Hematopoietic multipotent progenitor cell treated with erythropoietin and hydrocortisone succinate and interleukin-3 and kit ligand, for 17 days (in vitro differentiated cells): ENCODE results near the gene ATXN7L3.
"Not testable (repeated sequence)": the region's sequence is repeated elsewhere in the genome, so short reads cannot be mapped to it uniquely, and the experiment has no call there.

Source experiments
- DNase-seq: peaks from one replicate; pipeline ENCODE4 v3.0.0-alpha.2; 2015; ENCODE audit warnings: low spot score

Gene ATXN7L3

GRCh38 chr17:44174427-44174826 lies 25.3 kb downstream of the ATXN7L3 start:
- no peak for DNase-seq

- DNase-seq: no peak
Measured at GRCh38 chr17:44171931-44172455, 27.7 kb downstream of the ATXN7L3 start.

GRCh38 chr17:44170499-44171201 lies 29.0 kb downstream of the ATXN7L3 start, which contains the start of gene ASB16:
Gene ASB16 (plus strand): TSS chr17:44170704. CDS start chr17:44170790, 86 bp downstream.
- DNase-seq: no peak

- no peak for DNase-seq
Measured at GRCh38 chr17:44170135-44170498, 29.6 kb downstream of the ATXN7L3 start.

- no peak for DNase-seq
Measured at GRCh38 chr17:44167181-44167861, 32.4 kb downstream of the ATXN7L3 start.

- no peak for DNase-seq
Measured at GRCh38 chr17:44164476-44164875, 35.2 kb downstream of the ATXN7L3 start.

- peak; percentile 60 for DNase-seq
Measured at GRCh38 chr17:44159519-44160210, 40.0 kb downstream of the ATXN7L3 start.

GRCh38 chr17:44155488-44155887 lies 44.2 kb downstream of the ATXN7L3 start:
- DNase-seq: no peak

GRCh38 chr17:44152875-44153274 lies 46.8 kb downstream of the ATXN7L3 start:
- no peak for DNase-seq

GRCh38 chr17:44149750-44150329 lies 49.8 kb downstream of the ATXN7L3 start:
- DNase-seq: no peak

GRCh38 chr17:44149066-44149465 lies 50.6 kb downstream of the ATXN7L3 start:
- DNase-seq: not testable (repeated sequence)

- DNase-seq: no peak
Measured at GRCh38 chr17:44147812-44148211, 51.9 kb downstream of the ATXN7L3 start.

- DNase-seq: no peak
Measured at GRCh38 chr17:44146375-44147346, 53.0 kb downstream of the ATXN7L3 start.

- DNase-seq: peak; percentile 5
Measured at GRCh38 chr17:44144966-44145739, 54.5 kb downstream of the ATXN7L3 start.

- not testable (repeated sequence) for DNase-seq
Measured at GRCh38 chr17:44143921-44144320, 55.8 kb downstream of the ATXN7L3 start.
